Measurements from ENCODE around the gene LDLRAD4.

DNA sequence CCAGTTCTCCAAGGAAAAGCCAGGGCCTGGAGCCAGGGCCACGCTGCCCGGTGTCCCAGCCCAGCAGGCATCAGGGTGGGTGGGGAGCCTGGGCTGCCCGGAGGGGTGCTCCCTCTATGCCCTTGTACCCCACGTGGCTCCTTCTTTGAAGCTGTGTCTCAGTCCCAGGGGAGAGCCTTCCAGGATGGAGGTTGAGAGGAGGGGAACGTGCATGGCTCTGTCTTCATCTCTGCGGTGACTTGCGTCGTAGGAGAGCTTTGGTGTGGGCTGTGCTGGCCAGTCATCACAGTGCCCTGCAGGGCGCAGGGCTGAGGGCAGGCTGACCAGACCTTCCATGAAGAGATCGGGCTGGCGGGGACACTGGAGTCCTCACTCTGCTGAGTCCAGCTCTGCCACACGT is 197.2 kb downstream of the LDLRAD4 start:
- TF ChIP-seq, protein P1, sequence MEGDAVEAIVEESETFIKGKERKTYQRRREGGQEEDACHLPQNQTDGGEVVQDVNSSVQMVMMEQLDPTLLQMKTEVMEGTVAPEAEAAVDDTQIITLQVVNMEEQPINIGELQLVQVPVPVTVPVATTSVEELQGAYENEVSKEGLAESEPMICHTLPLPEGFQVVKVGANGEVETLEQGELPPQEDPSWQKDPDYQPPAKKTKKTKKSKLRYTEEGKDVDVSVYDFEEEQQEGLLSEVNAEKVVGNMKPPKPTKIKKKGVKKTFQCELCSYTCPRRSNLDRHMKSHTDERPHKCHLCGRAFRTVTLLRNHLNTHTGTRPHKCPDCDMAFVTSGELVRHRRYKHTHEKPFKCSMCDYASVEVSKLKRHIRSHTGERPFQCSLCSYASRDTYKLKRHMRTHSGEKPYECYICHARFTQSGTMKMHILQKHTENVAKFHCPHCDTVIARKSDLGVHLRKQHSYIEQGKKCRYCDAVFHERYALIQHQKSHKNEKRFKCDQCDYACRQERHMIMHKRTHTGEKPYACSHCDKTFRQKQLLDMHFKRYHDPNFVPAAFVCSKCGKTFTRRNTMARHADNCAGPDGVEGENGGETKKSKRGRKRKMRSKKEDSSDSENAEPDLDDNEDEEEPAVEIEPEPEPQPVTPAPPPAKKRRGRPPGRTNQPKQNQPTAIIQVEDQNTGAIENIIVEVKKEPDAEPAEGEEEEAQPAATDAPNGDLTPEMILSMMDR (IDR thresholded peaks at IDR 0.05), result no peak
- TF ChIP-seq POLR2A (IDR thresholded peaks at IDR 0.05), result no peak

Data from lower leg skin (tissue), 3 donors.